ENCODE results near the gene LENG8. TPM values are rescaled to one million over a fixed set of nuclear protein-coding genes. Genes with fewer than 3 reads are reported as not detected.

Gene LENG8
- total RNA-seq, 4 donors from 2014 or later, result 124 to 219 (median 157) TPM

DNA sequence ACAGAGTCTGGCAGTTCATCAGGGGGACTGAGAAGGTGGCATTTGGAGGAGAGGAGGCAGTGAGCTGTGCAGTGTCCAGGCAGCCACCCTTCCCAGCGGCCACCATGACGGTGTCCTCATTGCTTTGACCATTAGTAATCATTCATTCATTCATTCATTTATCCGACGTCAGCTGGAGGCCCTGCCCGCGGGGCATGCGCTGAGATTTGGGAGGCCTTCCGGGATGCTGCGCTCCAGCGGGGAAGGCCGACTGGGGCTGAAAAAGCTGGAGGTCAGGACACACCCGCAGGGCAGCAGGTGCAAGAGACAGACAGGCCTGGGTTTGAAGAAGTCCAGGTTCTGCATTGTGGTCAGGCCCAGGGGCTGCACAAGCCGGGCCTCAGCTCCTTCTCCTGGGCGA is 24.8 kb upstream of the LENG8 start:
- intact Hi-C loops (cut with DNase I), result no loop called here
- H3K27me3 ChIP-seq, result no peaks in the 10 kb centered on the region
- TF ChIP-seq POLR2A (IDR thresholded peaks at IDR 0.05) (no peak), CTCF (IDR thresholded peaks at IDR 0.05) (no peak)
- DNase-seq, result no peak
- no peaks in the 10 kb centered on the region for H3K36me3 ChIP-seq
- H3K4me1 ChIP-seq, result peaks cover 0 to 7% of the 10 kb centered on the region in 2 donors
- no peak overlapping the region for H3K27ac ChIP-seq
- H3K9me3 ChIP-seq, result no peaks in the 10 kb centered on the region
- WGBS, 2 donors, result 89 to 90% methylated on average over 14 of the region's 14 CpGs
- no peak overlapping the region for H3K4me3 ChIP-seq (replicated peaks in 1 of 3)

DNA sequence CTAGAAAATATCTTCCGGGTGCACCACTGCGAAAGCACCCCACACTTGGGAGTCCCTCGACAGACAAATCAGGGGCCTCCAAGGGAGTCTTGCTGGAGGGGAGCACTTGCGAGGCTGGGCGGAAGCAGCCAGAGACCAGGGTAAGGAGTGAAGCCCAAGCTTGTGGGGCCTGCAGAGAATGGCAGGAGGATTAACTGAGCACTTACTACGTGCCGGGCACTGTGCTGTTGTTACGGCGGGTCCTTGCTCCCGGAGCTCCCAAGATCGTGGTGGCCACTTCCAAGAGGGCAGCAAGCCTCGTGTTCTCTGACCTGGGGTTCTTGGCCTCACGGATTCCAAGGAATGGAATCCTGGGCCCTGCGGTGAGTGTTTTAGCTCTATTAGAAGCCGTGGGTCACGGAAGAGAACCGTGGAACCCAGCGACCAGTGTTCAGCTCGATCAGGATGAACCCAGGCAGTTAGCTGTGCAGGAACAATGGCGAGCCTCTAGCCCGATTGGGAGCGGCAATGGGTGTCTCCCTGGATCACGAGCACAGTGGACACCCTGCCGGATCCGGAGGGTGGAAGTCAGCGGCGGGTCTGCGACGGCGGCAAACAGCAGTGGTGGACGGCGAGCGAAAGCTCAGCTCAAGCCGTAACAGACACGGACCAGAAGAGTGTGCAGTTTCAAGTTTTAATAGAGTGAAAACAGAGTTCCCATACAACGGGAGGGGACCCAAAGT is 24.2 kb upstream of the LENG8 start:
- no peak overlapping the region for H3K4me3 ChIP-seq (replicated peaks in 1 of 3)
- TF ChIP-seq CTCF (IDR thresholded peaks at IDR 0.05) (no peak), POLR2A (IDR thresholded peaks at IDR 0.05) (no peak)
- WGBS, 2 donors, result 86 to 87% methylated on average over 27 to 34 of the region's 36 CpGs
- no peak for DNase-seq
- H3K9me3 ChIP-seq, result no peaks in the 10 kb centered on the region
- no peak overlapping the region for H3K27ac ChIP-seq
- intact Hi-C loops (cut with DNase I), result no loop called here
- peaks cover 0 to 7% of the 10 kb centered on the region in 2 donors for H3K4me1 ChIP-seq
- no peaks in the 10 kb centered on the region for H3K36me3 ChIP-seq
- no peaks in the 10 kb centered on the region for H3K27me3 ChIP-seq

- no peaks in the 10 kb centered on the region for H3K27me3 ChIP-seq
- intact Hi-C loops (cut with DNase I), result no loop called here
- H3K4me3 ChIP-seq (replicated peaks in 1 of 3), result no peak overlapping the region
- no peaks in the 10 kb centered on the region for H3K36me3 ChIP-seq
- no peaks in the 10 kb centered on the region for H3K9me3 ChIP-seq
- WGBS, 2 donors, result 70 to 76% methylated on average over 5 of the region's 5 CpGs
- TF ChIP-seq CTCF (IDR thresholded peaks at IDR 0.05), result no peak
- no peak for TF ChIP-seq POLR2A (IDR thresholded peaks at IDR 0.05)
- peaks cover 1 to 8% of the 10 kb centered on the region in 2 donors for H3K4me1 ChIP-seq
- DNase-seq, result no peak
- no peak overlapping the region for H3K27ac ChIP-seq
Observed at GRCh38 chr19:54425382-54425723, 23.6 kb upstream of the LENG8 start.

DNA sequence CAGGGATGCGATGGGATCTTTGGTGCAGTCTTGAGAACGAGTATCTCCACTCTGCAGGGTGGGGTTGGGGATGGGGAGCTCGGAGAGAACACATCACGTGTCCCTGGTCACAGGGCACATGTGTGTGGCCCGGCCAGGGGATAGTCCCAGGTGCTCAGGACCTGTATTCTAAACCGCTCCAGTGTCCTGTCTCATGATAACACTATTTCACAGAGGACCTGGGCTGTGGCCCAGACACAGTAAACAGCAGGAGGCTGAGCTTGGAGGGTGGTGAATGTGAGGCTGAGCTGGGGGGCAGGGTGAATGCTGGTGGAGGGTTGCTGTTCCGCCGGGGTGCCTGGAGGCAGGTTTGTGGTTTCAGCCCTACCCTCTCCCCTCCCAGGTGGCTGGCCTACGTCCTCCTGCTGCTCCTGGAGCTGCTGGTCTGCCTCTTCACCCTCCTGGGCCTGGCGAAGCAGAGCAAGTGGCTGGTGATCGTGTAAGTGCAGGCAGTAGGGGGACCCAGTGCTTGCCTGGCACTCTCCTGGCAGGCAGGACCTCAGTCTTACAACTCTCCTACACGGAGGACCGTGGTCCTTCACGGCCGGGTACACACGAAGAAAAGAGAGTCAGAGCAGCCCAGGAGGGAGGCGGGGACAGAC is 22.6 kb upstream of the LENG8 start:
- WGBS, 2 donors, result 47 to 48% methylated on average over 10 to 13 of the region's 17 CpGs
- Histone ChIP-seq H3K36me3 (no peaks in the 10 kb centered on the region), H3K4me1 (peaks cover 12 to 13% of the 10 kb centered on the region in 2 donors), H3K27ac (no peak overlapping the region), H3K4me3 (replicated peaks in 1 of 3) (no peak overlapping the region), H3K9me3 (no peaks in the 10 kb centered on the region), H3K27me3 (no peaks in the 10 kb centered on the region)
- DNase-seq, result peak; percentile 25 to 58
- intact Hi-C loops (cut with DNase I), result no loop called here
- TF ChIP-seq CTCF (IDR thresholded peaks at IDR 0.05) (no peak), POLR2A (IDR thresholded peaks at IDR 0.05) (no peak)

DNA sequence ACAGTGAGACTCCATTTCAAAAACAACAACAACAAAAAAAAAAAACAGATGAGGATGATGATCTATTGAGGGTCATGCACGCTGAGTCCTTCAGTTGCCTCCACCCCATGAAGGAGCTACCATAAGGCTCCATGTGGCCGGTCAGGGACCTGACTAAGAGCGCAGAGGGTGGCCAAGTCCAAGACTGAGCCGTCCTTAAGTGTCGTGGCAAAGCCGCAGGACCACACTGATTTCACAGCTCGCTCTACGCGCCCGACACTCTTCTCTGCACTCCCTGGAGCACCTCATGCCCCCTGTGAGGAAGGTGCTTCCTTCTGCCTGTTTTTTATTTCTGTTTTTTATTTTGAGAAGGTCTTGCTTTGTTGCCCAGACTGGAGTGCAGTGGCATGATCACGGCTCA is 21.4 kb upstream of the LENG8 start:
- intact Hi-C loops (cut with DNase I), result no loop called here
- TF ChIP-seq POLR2A (IDR thresholded peaks at IDR 0.05) (no peak), CTCF (IDR thresholded peaks at IDR 0.05) (no peak)
- DNase-seq, result no peak
- H3K4me3 ChIP-seq (replicated peaks in 1 of 3), result no peak overlapping the region
- H3K9me3 ChIP-seq, result no peaks in the 10 kb centered on the region
- no peak overlapping the region for H3K27ac ChIP-seq
- H3K4me1 ChIP-seq, result peaks cover 19 to 20% of the 10 kb centered on the region in 2 donors
- H3K27me3 ChIP-seq, result no peaks in the 10 kb centered on the region
- H3K36me3 ChIP-seq, result no peaks in the 10 kb centered on the region
- WGBS, 2 donors, result 78 to 90% methylated on average over 11 of the region's 11 CpGs

Measured in thyroid gland (tissue), 4 donors.